GM13977 (cell line): Measurements from ENCODE around the gene KLF1.
"Not testable (repeated sequence)": the region's sequence is repeated elsewhere in the genome, so short reads cannot be mapped to it uniquely, and the experiment has no call there.

Experiments used
- DNase-seq: peaks from one replicate; pipeline ENCODE4 v3.0.0; 2012; ENCODE audit warnings: low spot score
- in situ Hi-C: fragments of 300-500 bp; cut with MboI; formaldehyde crosslinking; loops from one replicate; pipeline ENCODE4 v1.12.0; 2022; ENCODE audit warnings: low sequenced_read_pairs, low pct_unique_long_range_greater_than_20kb, mixed read lengths, inconsistent platforms; ENCODE audit not compliant: unreplicated experiment
- TF ChIP-seq, protein P1 (sequence below): IDR thresholded peaks from 2 replicates; pipeline ENCODE4 v1.5.1; 2012; ENCODE audit warnings: mild to moderate bottlenecking, control low read depth; ENCODE audit not compliant: insufficient read depth; ENCODE audit errors: extremely low read depth, missing control alignments

Gene KLF1

DNA sequence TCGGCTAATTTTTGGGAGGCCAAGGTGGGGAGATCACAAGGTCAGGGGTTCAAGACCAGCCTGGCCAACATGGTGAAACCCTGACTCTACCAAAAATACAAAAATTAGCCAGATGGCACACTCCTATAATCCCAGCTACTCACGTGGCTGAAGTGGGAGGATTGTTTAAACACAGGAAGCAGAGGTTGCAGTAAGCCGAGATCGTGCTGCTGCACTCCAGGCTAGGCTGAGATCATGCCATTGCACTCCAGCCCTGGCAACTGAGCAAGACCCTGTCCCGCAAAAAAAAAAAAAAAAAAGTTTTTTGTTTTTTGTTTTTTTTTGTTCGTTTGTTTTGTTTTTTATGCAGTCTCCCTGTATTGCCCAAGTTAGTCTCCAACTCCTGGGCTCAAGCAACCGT is 27.5 kb downstream of the KLF1 start:
- TF ChIP-seq, protein P1, sequence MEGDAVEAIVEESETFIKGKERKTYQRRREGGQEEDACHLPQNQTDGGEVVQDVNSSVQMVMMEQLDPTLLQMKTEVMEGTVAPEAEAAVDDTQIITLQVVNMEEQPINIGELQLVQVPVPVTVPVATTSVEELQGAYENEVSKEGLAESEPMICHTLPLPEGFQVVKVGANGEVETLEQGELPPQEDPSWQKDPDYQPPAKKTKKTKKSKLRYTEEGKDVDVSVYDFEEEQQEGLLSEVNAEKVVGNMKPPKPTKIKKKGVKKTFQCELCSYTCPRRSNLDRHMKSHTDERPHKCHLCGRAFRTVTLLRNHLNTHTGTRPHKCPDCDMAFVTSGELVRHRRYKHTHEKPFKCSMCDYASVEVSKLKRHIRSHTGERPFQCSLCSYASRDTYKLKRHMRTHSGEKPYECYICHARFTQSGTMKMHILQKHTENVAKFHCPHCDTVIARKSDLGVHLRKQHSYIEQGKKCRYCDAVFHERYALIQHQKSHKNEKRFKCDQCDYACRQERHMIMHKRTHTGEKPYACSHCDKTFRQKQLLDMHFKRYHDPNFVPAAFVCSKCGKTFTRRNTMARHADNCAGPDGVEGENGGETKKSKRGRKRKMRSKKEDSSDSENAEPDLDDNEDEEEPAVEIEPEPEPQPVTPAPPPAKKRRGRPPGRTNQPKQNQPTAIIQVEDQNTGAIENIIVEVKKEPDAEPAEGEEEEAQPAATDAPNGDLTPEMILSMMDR: no peak
- in situ Hi-C loops: no loop called here

GRCh38 chr19:12858041-12858928 is 28.7 kb downstream of the KLF1 start:
- no peak for DNase-seq
- in situ Hi-C loops: no loop called here

More for the DNA sequence above, 27.5 kb downstream of the KLF1 start:
- DNase-seq: no peak

DNA sequence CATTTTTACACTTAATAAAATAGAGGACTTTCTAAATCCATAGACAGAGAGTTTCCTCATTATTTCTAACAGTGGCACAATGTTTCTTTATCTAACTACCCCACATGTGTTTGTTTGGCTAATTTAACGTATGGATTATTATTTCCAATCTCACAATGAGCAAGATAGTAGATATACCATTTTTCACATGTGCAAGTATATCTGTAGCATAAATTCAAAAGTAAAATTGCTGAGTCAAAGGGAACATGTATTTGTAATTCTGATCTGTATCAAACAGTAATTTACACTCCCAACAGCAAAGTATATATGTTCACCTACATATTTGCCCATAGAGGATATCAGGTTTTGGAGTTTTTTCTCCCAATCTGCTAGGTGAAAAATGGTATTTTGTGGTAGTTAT is 30.3 kb downstream of the KLF1 start:
- TF ChIP-seq, protein P1: no peak
- DNase-seq: no peak
- in situ Hi-C loops: no loop called here

More at GRCh38 chr19:12858041-12858928, 28.7 kb downstream of the KLF1 start:
- TF ChIP-seq, protein P1: no peak

DNA sequence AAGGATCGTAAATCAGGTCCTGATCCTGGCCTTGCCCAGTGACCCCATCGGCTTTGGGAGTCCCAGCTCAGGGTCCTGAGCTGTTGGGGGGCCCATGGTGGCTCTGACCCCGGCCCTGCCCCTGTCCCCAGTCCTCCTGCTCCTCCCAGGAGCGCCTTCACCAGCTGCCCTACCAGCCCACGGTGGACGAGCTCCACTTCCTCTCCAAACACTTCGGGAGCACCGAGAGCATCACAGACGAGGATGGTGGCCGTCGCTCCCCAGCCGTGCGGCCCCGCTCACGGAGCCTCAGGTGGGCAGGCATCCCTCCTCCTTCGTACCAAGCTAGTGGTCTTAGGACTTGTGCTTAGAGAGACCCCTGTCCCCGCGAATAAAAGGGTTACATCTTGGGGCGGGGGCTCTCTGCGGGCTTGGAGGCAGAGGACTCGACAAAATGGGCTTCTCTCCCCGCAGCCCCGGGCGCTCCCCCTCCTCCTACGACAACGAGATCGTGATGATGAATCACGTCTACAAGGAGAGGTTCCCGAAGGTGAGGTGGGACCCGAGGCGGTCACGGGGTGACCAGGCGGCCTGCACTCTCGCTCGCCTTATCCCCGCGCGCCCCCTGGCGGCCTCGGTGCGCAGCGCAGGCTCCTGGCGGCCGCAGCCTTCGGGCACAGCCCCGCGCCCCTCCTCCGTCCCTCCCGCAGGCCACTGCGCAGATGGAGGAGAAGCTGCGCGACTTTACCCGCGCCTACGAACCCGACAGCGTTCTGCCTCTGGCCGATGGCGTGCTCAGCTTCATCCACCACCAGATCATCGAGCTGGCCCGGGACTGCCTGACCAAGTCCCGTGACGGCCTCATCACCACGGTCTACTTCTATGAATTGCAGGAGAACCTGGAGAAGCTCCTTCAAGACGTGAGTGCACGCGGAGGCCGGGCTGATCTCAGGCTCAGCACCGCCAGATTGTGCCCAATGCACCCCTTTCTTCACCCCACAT is 39.6 kb downstream of the KLF1 start:
- in situ Hi-C loops: loop anchor here (10.0 kb wide), 1 partner anchor 83 kb away; no protein-coding TSS in a partner anchor
- TF ChIP-seq, protein P1: peak; percentile 100
- peak; percentile 93 for DNase-seq

DNA sequence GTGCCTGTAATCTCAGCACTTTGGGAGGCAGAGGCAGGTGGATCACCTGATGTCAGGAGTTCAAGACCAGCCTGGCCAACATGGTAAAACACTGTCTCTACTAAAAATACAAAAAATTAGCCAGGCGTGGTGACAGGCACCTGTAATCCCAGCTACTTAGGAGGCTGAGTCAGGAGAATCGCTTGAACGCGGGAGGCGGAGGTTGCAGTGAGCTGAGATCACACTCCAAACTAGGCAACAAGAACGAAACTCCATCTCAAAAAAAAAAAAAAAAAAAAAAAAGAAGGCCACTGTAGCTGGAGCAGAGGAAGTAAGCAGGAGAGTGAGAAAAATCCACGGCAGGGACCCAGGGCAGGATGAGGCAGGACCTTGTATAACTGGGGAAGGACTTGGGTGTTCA is 40.4 kb downstream of the KLF1 start:
- DNase-seq: not testable (repeated sequence)
- in situ Hi-C loops: loop anchor here (10.0 kb wide), 1 partner anchor 82 kb away; no protein-coding TSS in a partner anchor

DNA sequence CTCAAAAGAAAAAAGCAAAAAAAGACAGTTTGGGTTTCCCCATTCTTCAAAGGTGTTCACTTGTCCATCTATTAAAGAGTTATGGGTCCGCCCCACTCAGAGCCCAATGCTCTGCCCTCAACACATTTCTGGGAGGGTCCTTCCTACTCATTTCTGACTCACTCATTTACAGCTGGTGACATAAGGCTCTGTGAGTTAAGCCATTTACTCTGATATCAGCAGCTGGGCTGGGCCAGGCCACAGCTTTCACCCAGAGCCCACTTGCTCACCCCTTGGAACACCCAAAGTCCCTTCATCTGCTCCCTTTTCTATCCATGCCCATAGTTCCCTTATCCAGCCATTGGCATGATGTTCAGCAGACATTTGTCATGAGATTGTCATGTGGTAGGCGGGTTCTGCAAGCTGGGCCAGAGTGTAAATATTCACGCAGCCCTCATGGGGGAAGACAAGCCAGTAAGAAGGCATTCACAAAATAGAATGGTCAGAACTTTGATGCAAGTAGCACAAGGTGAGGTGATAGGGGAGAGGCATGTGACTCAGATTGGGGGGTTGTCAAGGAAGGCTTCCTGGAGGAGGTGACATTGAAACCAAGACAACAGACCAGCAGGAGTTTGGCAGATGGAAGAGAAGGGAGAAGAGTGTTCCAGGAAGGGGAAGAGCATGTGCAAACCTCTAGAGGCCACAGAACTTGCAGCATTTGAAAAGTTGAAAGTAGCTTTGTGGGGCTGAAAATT is 42.8 kb downstream of the KLF1 start:
- in situ Hi-C loops: loop anchor here (10.0 kb wide), 1 partner anchor 79 kb away; no protein-coding TSS in a partner anchor
- DNase-seq: no peak
- TF ChIP-seq, protein P1: no peak
